Measurements from ENCODE around the gene KCNQ1.

The KCNQ1 gene

DNA sequence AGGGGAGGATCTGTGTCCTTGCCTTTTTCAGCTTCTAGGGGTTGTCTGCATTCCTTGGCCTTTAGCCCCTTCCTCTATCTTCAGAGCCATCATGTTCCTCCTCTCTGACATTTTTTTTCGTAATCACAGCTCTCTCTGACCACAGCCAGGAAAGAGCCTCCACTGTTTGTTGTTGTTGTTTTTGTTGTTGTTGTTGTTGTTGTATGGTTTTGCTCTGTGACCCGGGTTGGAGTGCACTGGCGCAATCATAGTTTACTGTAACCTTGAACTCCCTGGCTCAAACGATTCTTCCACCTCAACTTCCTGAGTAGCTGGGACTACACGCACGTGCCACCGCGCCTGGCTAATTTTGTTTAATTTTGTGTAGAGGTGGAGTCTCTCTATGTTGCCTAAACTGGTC, 310.3 kb downstream of the KCNQ1 start:
- H3K27ac Mint-ChIP-seq = no peak overlapping the region
- no peaks in the 10 kb centered on the region for H3K27me3 Mint-ChIP-seq
- H3K4me1 Mint-ChIP-seq (ENCODE audit: low read depth) = no peaks in the 10 kb centered on the region
- H3K9me3 Mint-ChIP-seq = peaks cover 18% of the 10 kb centered on the region
- intact Hi-C loops (cut with micrococcal nuclease) = no loop called here
- H3K4me3 Mint-ChIP-seq = no peak overlapping the region
- H3K36me3 Mint-ChIP-seq (ENCODE audit: low read depth) = peaks cover 8% of the 10 kb centered on the region

DNA sequence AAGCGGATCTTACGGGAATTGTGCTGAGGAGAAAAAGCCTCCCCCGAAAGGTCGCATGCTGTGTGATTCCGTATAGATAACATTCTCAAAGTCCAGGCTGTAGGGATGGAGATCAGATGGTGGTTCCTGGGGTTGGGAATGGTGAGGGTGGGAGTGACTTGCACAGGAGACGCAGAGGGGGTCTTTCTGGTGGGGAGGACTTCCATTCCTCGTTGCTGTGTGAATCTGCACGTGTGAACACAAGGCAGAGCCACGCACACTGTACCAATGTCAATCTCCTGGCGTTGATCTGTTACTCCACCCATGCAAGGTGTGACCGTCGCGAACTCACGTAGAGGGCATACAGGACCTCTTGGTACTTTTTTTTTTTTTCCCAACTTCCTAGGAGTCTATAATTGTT, 313.9 kb downstream of the KCNQ1 start:
- Mint-ChIP-seq H3K4me1 (ENCODE audit: low read depth) (no peaks in the 10 kb centered on the region), H3K4me3 (no peak overlapping the region), H3K27me3 (no peaks in the 10 kb centered on the region), H3K27ac (no peak overlapping the region), H3K9me3 (peaks cover 15% of the 10 kb centered on the region), H3K36me3 (ENCODE audit: low read depth) (peaks cover 16% of the 10 kb centered on the region)
- intact Hi-C loops (cut with micrococcal nuclease) = no loop called here

DNA sequence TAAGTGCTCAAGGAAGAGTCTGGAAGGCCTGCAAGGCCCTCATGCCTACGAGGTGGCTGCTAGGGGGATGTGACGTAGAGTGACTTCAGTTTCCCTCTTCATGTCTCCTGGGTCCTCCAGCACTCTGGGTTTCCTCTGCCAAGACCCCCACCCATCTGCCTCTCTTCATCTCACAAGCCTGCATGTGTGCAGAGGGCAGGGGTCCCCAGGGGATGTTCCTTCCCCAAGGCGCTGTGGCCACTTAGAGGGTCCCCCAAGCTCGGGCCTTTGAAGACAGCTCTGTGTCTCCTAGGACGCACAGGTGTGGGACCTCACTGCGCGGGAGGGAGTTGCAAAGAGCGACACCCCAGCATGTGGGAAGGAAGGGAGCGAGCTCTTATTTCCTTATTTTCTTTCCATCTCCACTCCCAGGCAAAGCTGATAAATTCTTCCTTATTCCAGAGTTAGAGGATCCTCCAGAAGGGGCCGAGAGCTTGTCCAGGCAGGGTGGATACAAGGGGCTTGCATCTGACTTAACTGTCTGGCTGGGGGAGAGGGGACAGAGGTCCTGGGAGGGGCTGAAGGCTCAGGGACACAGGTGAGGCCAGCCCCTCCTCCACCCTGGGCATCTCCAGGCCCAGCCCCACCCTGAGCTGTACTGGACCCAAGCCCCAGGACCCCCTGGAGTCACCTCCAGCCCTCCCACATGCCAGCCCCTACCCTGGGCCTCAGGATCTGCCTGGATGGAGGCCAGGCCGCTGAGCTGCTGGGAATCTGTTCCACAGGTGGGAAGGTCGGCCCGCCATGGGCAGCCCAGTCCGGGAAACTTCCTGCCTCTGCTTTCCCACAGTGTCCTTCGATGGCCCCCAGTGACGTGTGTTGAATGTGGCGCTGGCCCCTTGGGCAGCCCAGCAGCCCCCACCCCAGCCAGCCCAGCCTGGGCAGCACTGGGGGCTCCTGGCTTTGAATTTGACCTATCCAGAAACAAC, 314.7 kb downstream of the KCNQ1 start:
- no peak overlapping the region for H3K27ac Mint-ChIP-seq
- peaks cover 16% of the 10 kb centered on the region for H3K36me3 Mint-ChIP-seq (ENCODE audit: low read depth)
- intact Hi-C loops (cut with micrococcal nuclease) = no loop called here
- H3K27me3 Mint-ChIP-seq = no peaks in the 10 kb centered on the region
- H3K4me1 Mint-ChIP-seq (ENCODE audit: low read depth) = no peaks in the 10 kb centered on the region
- no peak overlapping the region for H3K4me3 Mint-ChIP-seq
- H3K9me3 Mint-ChIP-seq = peaks cover 8% of the 10 kb centered on the region

DNA sequence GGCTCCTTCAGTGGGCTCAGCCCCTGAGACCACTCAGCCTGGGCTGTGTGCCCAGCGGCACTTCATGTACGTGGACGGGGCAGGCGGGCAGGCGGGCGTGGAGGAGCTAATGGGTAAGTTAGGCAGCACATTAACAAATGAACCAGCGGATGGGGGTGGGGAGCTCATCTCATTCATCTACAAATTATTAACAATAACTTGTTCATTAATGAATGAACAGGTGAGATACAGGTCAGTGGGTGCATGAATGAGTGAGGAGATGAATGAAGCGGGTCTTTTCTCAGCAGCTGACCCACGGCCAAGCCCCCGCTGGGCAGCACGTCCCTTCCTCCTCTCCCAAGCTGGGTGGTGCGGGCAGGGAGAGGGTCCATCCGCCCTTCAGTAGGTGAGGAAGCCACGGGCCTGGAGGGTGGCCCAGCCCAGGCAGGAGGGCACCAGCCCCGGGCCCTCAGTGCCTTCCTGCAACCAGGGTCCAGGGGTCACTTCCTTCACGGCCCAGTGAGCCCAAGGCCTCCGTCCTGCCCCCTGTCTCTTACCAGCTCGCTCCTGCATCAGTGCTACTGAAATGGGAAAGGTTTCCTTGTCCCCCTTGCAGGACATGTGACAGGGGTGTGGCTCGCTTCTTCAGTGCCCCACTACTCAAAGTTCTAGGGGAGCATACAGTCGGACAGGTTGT, 315.5 kb downstream of the KCNQ1 start:
- peaks cover 8% of the 10 kb centered on the region for H3K9me3 Mint-ChIP-seq
- H3K4me3 Mint-ChIP-seq = no peak overlapping the region
- H3K27me3 Mint-ChIP-seq = no peaks in the 10 kb centered on the region
- intact Hi-C loops (cut with micrococcal nuclease) = no loop called here
- peaks cover 16% of the 10 kb centered on the region for H3K36me3 Mint-ChIP-seq (ENCODE audit: low read depth)
- H3K27ac Mint-ChIP-seq = no peak overlapping the region
- no peaks in the 10 kb centered on the region for H3K4me1 Mint-ChIP-seq (ENCODE audit: low read depth)

DNA sequence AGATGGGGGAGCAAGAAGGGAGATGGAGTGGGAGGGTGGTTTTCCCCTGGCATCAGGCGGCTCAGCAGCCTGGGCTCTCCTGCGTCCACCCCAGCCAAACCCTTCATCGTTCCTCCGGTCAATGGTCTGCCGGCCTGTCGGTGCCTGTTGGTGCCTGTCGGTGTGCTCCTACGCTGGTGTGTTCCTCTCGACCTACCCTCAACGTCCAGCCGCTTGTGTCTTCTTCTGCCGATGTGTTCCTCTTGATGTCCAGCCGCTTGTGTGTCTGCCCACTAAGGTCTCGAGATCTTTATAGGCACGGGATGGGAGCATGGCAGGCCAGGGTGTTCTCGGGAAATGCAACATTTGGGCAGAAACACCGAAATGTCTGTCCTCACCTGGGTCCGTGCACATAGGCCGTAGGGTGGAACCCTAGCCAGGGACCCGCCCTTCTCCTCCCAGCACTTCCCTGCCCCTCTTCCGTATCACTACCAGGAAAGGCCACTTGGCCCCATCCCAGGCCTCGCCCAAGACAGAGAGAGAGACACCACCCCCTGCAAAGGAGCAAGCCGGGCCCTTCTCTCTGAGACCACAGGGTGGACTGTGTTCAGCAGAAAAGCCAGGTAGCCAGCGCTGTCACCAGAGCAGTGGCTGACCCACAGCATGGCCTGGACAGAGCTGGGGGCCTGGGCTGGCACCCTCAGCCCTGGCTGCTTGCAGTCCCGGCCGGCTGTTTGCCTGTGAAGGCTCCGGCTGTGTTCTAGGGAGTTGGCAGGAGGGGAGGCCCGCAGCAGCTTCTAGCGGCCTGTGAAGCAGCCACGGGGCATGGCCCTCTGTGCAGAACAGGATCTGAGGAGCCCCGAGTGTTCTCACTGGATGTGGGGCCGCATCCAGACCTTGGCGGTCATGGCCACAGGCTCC, 316.6 kb downstream of the KCNQ1 start:
- H3K4me1 Mint-ChIP-seq (ENCODE audit: low read depth) = no peaks in the 10 kb centered on the region
- H3K27ac Mint-ChIP-seq = no peak overlapping the region
- no peaks in the 10 kb centered on the region for H3K27me3 Mint-ChIP-seq
- H3K36me3 Mint-ChIP-seq (ENCODE audit: low read depth) = peaks cover 16% of the 10 kb centered on the region
- H3K4me3 Mint-ChIP-seq = no peak overlapping the region
- intact Hi-C loops (cut with micrococcal nuclease) = no loop called here
- H3K9me3 Mint-ChIP-seq = peaks cover 1% of the 10 kb centered on the region

DNA sequence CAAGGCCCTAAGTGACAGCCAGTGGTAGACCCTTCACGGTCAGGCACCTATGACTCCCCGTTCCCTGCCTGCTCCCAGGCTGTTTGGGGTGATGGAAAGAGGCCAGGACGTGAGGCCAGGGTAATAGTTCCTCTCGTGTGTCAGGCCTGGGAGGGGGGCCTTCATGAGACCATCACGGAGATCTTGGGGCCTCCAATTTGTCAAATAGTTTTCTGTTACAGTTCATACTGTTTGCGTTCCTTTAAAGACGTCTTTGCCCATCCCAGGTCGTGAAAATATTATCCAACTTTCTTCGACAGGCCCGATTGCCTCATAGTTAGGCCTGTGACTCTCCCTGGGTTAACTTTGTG, 317.2 kb downstream of the KCNQ1 start:
- Mint-ChIP-seq H3K27me3 (no peaks in the 10 kb centered on the region), H3K9me3 (no peaks in the 10 kb centered on the region), H3K36me3 (ENCODE audit: low read depth) (peaks cover 16% of the 10 kb centered on the region), H3K4me1 (ENCODE audit: low read depth) (no peaks in the 10 kb centered on the region), H3K27ac (no peak overlapping the region), H3K4me3 (no peak overlapping the region)
- intact Hi-C loops (cut with micrococcal nuclease) = no loop called here

DNA sequence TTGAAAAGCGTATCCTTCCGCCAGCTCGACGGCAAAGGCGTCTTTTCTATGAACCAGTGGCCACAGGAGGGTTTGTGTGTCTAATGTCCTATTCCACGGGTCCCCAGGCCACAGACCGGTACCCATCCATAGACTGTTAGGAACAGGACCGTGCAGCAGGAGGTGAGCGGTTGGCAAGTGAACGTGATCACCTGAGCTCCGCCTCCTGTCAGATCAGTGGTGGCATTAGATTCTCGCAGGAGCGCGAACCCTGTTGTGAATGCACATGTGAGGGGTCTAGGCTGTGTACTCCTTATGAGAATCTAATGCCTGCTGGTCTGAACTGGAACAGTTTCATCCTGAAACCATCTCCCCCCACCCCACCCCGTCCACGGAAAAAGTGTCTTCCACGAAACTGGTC, 317.6 kb downstream of the KCNQ1 start:
- Mint-ChIP-seq H3K36me3 (ENCODE audit: low read depth) (peaks cover 16% of the 10 kb centered on the region), H3K27me3 (no peaks in the 10 kb centered on the region), H3K4me3 (no peak overlapping the region), H3K4me1 (ENCODE audit: low read depth) (no peaks in the 10 kb centered on the region), H3K9me3 (no peaks in the 10 kb centered on the region), H3K27ac (no peak overlapping the region)
- intact Hi-C loops (cut with micrococcal nuclease) = no loop called here

DNA sequence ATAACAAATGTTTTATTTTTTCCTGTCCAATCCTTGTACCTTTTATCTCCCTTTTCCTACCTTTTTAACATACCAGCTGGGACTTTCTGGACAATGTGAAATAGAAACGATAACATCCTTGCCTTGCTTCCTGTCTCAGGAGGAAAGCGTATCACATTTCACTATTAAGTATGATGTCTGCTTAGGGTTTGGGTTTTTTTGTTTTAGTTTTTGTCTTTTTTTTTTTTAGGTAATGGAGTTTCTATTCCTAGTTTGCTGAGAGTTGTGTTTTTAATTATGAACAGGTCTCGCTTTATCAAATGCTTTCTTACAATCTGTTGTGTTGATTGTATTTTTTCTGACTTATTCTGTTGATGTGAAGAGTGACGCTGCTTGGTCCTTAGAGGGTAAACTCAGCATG, 319.2 kb downstream of the KCNQ1 start:
- Mint-ChIP-seq H3K9me3 (no peaks in the 10 kb centered on the region), H3K4me1 (ENCODE audit: low read depth) (no peaks in the 10 kb centered on the region), H3K4me3 (no peak overlapping the region), H3K27me3 (no peaks in the 10 kb centered on the region), H3K27ac (no peak overlapping the region), H3K36me3 (ENCODE audit: low read depth) (peaks cover 25% of the 10 kb centered on the region)
- intact Hi-C loops (cut with micrococcal nuclease) = no loop called here

DNA sequence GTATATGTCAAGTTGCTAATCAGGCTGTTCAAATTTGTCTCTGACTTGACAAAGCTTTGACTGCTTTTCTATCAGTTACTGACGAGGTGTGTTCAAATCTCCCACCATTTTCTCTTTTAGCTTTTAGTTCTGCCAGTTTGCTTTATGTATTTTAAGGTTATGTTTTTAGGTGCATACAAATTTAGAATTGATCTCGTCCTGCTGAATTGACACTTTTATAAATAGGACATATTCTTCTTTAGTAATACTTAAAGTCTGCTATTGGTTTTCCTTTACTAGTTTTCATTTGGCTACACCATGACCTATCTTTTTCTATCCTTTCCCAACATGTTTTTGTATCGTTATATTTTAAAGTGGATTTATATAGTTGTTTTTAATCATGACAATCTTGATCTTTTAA, 320.7 kb downstream of the KCNQ1 start:
- no peak overlapping the region for H3K27ac Mint-ChIP-seq
- intact Hi-C loops (cut with micrococcal nuclease) = no loop called here
- no peak overlapping the region for H3K4me3 Mint-ChIP-seq
- H3K4me1 Mint-ChIP-seq (ENCODE audit: low read depth) = no peaks in the 10 kb centered on the region
- no peaks in the 10 kb centered on the region for H3K9me3 Mint-ChIP-seq
- no peaks in the 10 kb centered on the region for H3K27me3 Mint-ChIP-seq
- H3K36me3 Mint-ChIP-seq (ENCODE audit: low read depth) = peaks cover 34% of the 10 kb centered on the region

DNA sequence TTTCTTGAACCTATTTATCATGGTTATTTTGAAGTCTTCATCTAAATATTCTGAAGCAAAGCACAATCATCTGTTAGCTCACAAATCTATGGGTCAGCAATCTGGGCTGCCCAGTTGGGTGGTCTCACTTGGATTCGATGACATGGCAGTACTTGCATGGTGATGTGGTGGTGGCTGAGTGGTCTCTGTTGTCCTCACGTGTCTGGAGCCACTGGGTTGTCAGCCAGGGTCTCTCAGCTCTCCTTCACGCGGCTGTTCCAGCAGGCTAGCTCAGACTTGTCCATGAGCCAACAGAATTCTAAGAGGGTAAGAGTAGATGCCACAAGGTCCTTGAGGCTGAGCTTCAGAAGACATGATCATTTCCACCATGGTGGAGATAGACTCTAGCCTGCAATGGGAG, 321.4 kb downstream of the KCNQ1 start:
- Mint-ChIP-seq H3K36me3 (ENCODE audit: low read depth) (peaks cover 35% of the 10 kb centered on the region), H3K9me3 (no peaks in the 10 kb centered on the region), H3K27me3 (no peaks in the 10 kb centered on the region), H3K4me3 (no peak overlapping the region), H3K4me1 (ENCODE audit: low read depth) (no peaks in the 10 kb centered on the region), H3K27ac (no peak overlapping the region)
- intact Hi-C loops (cut with micrococcal nuclease) = no loop called here

DNA sequence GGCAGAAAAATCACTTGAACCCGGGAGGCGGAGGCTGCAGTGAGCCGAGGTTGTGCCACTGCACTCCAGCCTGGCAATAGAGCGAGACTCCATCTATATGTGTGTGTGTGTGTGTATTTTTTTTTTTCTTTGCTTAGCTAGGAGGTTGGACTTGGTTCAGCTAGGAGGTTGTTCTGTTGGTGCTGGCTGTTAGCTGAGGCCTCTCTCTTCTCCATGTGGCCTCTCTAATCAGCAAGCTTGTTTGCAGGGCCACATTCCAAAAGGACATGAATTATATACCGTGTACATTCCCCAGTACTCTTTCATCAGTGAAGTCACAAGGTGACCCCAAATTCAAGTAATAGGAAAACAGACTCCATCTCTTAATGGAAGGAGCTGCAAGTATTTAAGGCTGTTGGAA, 322.3 kb downstream of the KCNQ1 start:
- intact Hi-C loops (cut with micrococcal nuclease) = no loop called here
- no peak overlapping the region for H3K27ac Mint-ChIP-seq
- H3K4me3 Mint-ChIP-seq = no peak overlapping the region
- peaks cover 40% of the 10 kb centered on the region for H3K36me3 Mint-ChIP-seq (ENCODE audit: low read depth)
- H3K27me3 Mint-ChIP-seq = no peaks in the 10 kb centered on the region
- no peaks in the 10 kb centered on the region for H3K9me3 Mint-ChIP-seq
- no peaks in the 10 kb centered on the region for H3K4me1 Mint-ChIP-seq (ENCODE audit: low read depth)

DNA sequence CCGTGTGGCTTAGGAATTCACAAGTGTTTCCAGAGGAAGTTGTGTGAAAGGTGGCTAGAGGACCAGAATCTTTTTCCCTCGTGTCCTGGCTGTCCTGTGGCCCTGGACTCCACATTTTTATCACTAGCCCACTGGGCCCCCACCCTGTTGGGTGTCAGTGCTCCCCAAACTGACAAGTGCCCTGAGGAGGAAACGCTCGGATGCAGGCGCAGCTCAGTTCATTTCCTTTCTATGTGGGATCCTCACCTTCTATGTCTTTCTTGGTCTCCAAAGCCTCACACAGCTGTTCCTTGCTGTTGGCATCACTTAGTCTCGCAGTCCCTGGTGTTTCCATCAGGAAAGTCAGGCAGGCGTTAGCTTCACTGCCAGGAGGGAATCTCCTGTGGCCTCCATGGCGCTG, 323.0 kb downstream of the KCNQ1 start:
- no peak overlapping the region for H3K27ac Mint-ChIP-seq
- intact Hi-C loops (cut with micrococcal nuclease) = no loop called here
- no peaks in the 10 kb centered on the region for H3K9me3 Mint-ChIP-seq

DNA sequence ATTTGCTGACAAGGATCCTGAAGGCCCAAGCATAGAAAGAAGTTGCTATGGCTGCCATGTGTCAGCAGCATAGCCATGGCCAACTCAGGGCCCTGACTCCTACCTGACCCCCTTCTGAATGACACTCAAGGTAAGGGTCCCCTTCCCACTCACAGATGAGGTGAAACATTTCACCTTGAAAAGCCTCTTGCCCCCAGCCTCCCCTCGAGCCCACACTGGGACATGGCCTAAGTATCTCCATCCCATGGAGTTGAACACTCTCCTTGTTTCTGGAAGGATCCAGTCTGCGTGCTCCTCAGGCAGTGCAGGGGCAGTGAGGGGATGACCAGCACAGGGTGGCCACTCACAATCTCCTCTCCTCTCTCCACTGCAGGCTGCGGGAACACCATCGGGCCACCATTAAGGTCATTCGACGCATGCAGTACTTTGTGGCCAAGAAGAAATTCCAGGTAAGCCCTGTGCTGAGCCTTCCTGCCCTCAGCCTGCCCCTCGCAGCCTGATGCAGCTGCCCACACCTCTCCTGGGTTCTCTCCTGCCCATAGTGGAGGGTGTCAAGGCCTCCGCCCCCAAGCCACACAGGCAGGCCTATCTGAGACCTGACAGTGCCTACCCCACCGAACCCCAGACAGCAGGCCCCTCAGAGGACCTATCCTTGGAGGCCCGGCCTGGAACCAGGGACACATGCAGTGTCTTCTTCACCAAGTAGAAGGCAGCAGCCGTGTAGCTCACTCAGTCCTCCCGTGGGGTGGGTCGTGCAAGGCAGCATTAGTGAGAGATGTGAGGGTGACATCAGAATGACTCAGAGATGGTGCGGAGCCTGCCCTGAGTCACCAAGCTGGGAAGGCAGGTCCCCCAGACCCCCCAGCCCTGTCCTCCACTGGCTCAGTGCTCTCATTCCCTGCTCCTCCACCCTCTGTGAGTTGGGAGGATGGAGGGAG, 323.9 kb downstream of the KCNQ1 start:
- intact Hi-C loops (cut with micrococcal nuclease) = no loop called here
- H3K9me3 Mint-ChIP-seq = no peaks in the 10 kb centered on the region
- no peaks in the 10 kb centered on the region for H3K4me1 Mint-ChIP-seq (ENCODE audit: low read depth)
- no peak overlapping the region for H3K27ac Mint-ChIP-seq
- H3K36me3 Mint-ChIP-seq (ENCODE audit: low read depth) = peaks cover 50% of the 10 kb centered on the region
- no peaks in the 10 kb centered on the region for H3K27me3 Mint-ChIP-seq
- H3K4me3 Mint-ChIP-seq = no peak overlapping the region

More for the DNA sequence above, 323.0 kb downstream of the KCNQ1 start:
- Mint-ChIP-seq H3K4me1 (ENCODE audit: low read depth) (no peaks in the 10 kb centered on the region), H3K4me3 (no peak overlapping the region), H3K27me3 (no peaks in the 10 kb centered on the region), H3K36me3 (ENCODE audit: low read depth) (peaks cover 47% of the 10 kb centered on the region)
